ENCODE results near the gene OSBP2.

Gene OSBP2

GRCh38 chr22:30878516-30879414 is 184.1 kb downstream of the OSBP2 start:
- no peak overlapping the region for H2BK12ac ChIP-seq (ENCODE audit: low read length)
- no peaks in the 10 kb centered on the region for H3K79me1 ChIP-seq (ENCODE audit: low read length)
- no peak overlapping the region for H2BK120ac ChIP-seq (ENCODE audit: insufficient read depth, low read length, poor library complexity)
- no peak overlapping the region for H3K4me3 ChIP-seq (ENCODE audit: low read depth, low read length)
- no peaks in the 10 kb centered on the region for H3K4me1 ChIP-seq (ENCODE audit: control insufficient read depth in 1 of 2, insufficient read depth in 2 of 2, low read length in 2 of 2)
- H3K9ac ChIP-seq (ENCODE audit: low read length), result no peak overlapping the region
- H3K36me3 ChIP-seq (ENCODE audit: control insufficient read depth in 1 of 2, insufficient read depth in 2 of 2, low read length in 2 of 2), result no peaks in the 10 kb centered on the region
- H3K79me2 ChIP-seq (ENCODE audit: control insufficient read depth, insufficient read depth, low read length, poor library complexity), result no peaks in the 10 kb centered on the region
- no peak overlapping the region for H3K23ac ChIP-seq (ENCODE audit: low read length)
- no CpG with 5 or more reads among the region's 16 CpGs for WGBS (ENCODE audit: extremely low coverage, insufficient coverage, insufficient read length)
- H3K14ac ChIP-seq (ENCODE audit: low read length), result no peak overlapping the region
- H4K8ac ChIP-seq (ENCODE audit: low read depth, low read length), result no peak overlapping the region
- no peak overlapping the region for H3K18ac ChIP-seq (ENCODE audit: low read length)
- no peak overlapping the region for H3K4me2 ChIP-seq (ENCODE audit: low read length)
- no peak for DNase-seq
- no peak overlapping the region for H3K4ac ChIP-seq (ENCODE audit: low read depth, low read length)
- no peak overlapping the region for H4K12ac ChIP-seq (ENCODE audit: low read depth, low read length)
- no peak overlapping the region for H3K27ac ChIP-seq (ENCODE audit: low read depth, low read length)
- no peaks in the 10 kb centered on the region for H3K27me3 ChIP-seq (ENCODE audit: insufficient read depth, low read length)
- H2BK5ac ChIP-seq (ENCODE audit: low read depth, low read length, poor library complexity), result no peak overlapping the region
- H3K9me3 ChIP-seq (ENCODE audit: insufficient read depth, low read depth, low read length), result peaks cover 5% of the 10 kb centered on the region
- no peak overlapping the region for H2AFZ ChIP-seq (ENCODE audit: insufficient read depth, low read length, poor library complexity)
- no peak overlapping the region for H2AK5ac ChIP-seq (ENCODE audit: low read length)
- H4K91ac ChIP-seq (ENCODE audit: low read depth, low read length), result no peak overlapping the region

GRCh38 chr22:30879415-30879797 is 184.7 kb downstream of the OSBP2 start:
- Histone ChIP-seq H3K14ac (ENCODE audit: low read length) (no peak overlapping the region), H3K36me3 (ENCODE audit: control insufficient read depth in 1 of 2, insufficient read depth in 2 of 2, low read length in 2 of 2) (no peaks in the 10 kb centered on the region), H3K9ac (ENCODE audit: low read length) (no peak overlapping the region), H3K79me2 (ENCODE audit: control insufficient read depth, insufficient read depth, low read length, poor library complexity) (no peaks in the 10 kb centered on the region), H3K18ac (ENCODE audit: low read length) (no peak overlapping the region), H2BK120ac (ENCODE audit: insufficient read depth, low read length, poor library complexity) (no peak overlapping the region), H3K23ac (ENCODE audit: low read length) (no peak overlapping the region), H3K27me3 (ENCODE audit: insufficient read depth, low read length) (no peaks in the 10 kb centered on the region), H2BK5ac (ENCODE audit: low read depth, low read length, poor library complexity) (no peak overlapping the region), H3K4me3 (ENCODE audit: low read depth, low read length) (no peak overlapping the region), H4K91ac (ENCODE audit: low read depth, low read length) (no peak overlapping the region), H2BK12ac (ENCODE audit: low read length) (no peak overlapping the region), H3K4ac (ENCODE audit: low read depth, low read length) (no peak overlapping the region), H3K4me1 (ENCODE audit: control insufficient read depth in 1 of 2, insufficient read depth in 2 of 2, low read length in 2 of 2) (no peaks in the 10 kb centered on the region), H3K4me2 (ENCODE audit: low read length) (no peak overlapping the region), H3K27ac (ENCODE audit: low read depth, low read length) (no peak overlapping the region), H3K9me3 (ENCODE audit: insufficient read depth, low read depth, low read length) (peaks cover 6% of the 10 kb centered on the region), H4K8ac (ENCODE audit: low read depth, low read length) (no peak overlapping the region), H3K79me1 (ENCODE audit: low read length) (no peaks in the 10 kb centered on the region), H2AFZ (ENCODE audit: insufficient read depth, low read length, poor library complexity) (no peak overlapping the region), H4K12ac (ENCODE audit: low read depth, low read length) (no peak overlapping the region), H2AK5ac (ENCODE audit: low read length) (no peak overlapping the region)
- no peak for DNase-seq
- WGBS (ENCODE audit: extremely low coverage, insufficient coverage, insufficient read length), result no CpG with 5 or more reads among the region's 8 CpGs

GRCh38 chr22:30880181-30880601 is 185.5 kb downstream of the OSBP2 start:
- Histone ChIP-seq H2BK5ac (ENCODE audit: low read depth, low read length, poor library complexity) (no peak overlapping the region), H2BK12ac (ENCODE audit: low read length) (no peak overlapping the region), H3K14ac (ENCODE audit: low read length) (no peak overlapping the region), H3K79me2 (ENCODE audit: control insufficient read depth, insufficient read depth, low read length, poor library complexity) (no peaks in the 10 kb centered on the region), H4K12ac (ENCODE audit: low read depth, low read length) (no peak overlapping the region), H2AK5ac (ENCODE audit: low read length) (no peak overlapping the region), H3K18ac (ENCODE audit: low read length) (no peak overlapping the region), H4K8ac (ENCODE audit: low read depth, low read length) (no peak overlapping the region), H3K4ac (ENCODE audit: low read depth, low read length) (no peak overlapping the region), H3K27me3 (ENCODE audit: insufficient read depth, low read length) (no peaks in the 10 kb centered on the region), H3K79me1 (ENCODE audit: low read length) (no peaks in the 10 kb centered on the region), H3K36me3 (ENCODE audit: control insufficient read depth in 1 of 2, insufficient read depth in 2 of 2, low read length in 2 of 2) (no peaks in the 10 kb centered on the region), H3K9ac (ENCODE audit: low read length) (no peak overlapping the region), H2BK120ac (ENCODE audit: insufficient read depth, low read length, poor library complexity) (no peak overlapping the region), H3K27ac (ENCODE audit: low read depth, low read length) (no peak overlapping the region), H3K23ac (ENCODE audit: low read length) (no peak overlapping the region), H3K9me3 (ENCODE audit: insufficient read depth, low read depth, low read length) (peaks cover 6% of the 10 kb centered on the region), H3K4me2 (ENCODE audit: low read length) (no peak overlapping the region), H3K4me3 (ENCODE audit: low read depth, low read length) (no peak overlapping the region), H4K91ac (ENCODE audit: low read depth, low read length) (no peak overlapping the region), H3K4me1 (ENCODE audit: control insufficient read depth in 1 of 2, insufficient read depth in 2 of 2, low read length in 2 of 2) (no peaks in the 10 kb centered on the region), H2AFZ (ENCODE audit: insufficient read depth, low read length, poor library complexity) (no peak overlapping the region)
- WGBS (ENCODE audit: extremely low coverage, insufficient coverage, insufficient read length), result no CpG with 5 or more reads among the region's 8 CpGs
- no peak for DNase-seq

GRCh38 chr22:30880847-30881246 is 186.2 kb downstream of the OSBP2 start:
- Histone ChIP-seq H3K36me3 (ENCODE audit: control insufficient read depth in 1 of 2, insufficient read depth in 2 of 2, low read length in 2 of 2) (no peaks in the 10 kb centered on the region), H3K9ac (ENCODE audit: low read length) (no peak overlapping the region), H3K4me1 (ENCODE audit: control insufficient read depth in 1 of 2, insufficient read depth in 2 of 2, low read length in 2 of 2) (no peaks in the 10 kb centered on the region), H3K27me3 (ENCODE audit: insufficient read depth, low read length) (no peaks in the 10 kb centered on the region), H3K79me2 (ENCODE audit: control insufficient read depth, insufficient read depth, low read length, poor library complexity) (no peaks in the 10 kb centered on the region), H4K12ac (ENCODE audit: low read depth, low read length) (no peak overlapping the region), H2BK120ac (ENCODE audit: insufficient read depth, low read length, poor library complexity) (no peak overlapping the region), H3K4ac (ENCODE audit: low read depth, low read length) (no peak overlapping the region), H3K9me3 (ENCODE audit: insufficient read depth, low read depth, low read length) (peaks cover 6% of the 10 kb centered on the region), H2BK12ac (ENCODE audit: low read length) (no peak overlapping the region), H3K79me1 (ENCODE audit: low read length) (no peaks in the 10 kb centered on the region), H2AFZ (ENCODE audit: insufficient read depth, low read length, poor library complexity) (no peak overlapping the region), H2BK5ac (ENCODE audit: low read depth, low read length, poor library complexity) (no peak overlapping the region), H3K4me2 (ENCODE audit: low read length) (no peak overlapping the region), H3K14ac (ENCODE audit: low read length) (no peak overlapping the region), H4K91ac (ENCODE audit: low read depth, low read length) (no peak overlapping the region), H3K4me3 (ENCODE audit: low read depth, low read length) (no peak overlapping the region), H3K18ac (ENCODE audit: low read length) (no peak overlapping the region), H2AK5ac (ENCODE audit: low read length) (no peak overlapping the region), H3K23ac (ENCODE audit: low read length) (no peak overlapping the region), H4K8ac (ENCODE audit: low read depth, low read length) (no peak overlapping the region), H3K27ac (ENCODE audit: low read depth, low read length) (no peak overlapping the region)
- no peak for DNase-seq
- WGBS (ENCODE audit: extremely low coverage, insufficient coverage, insufficient read length), result no CpG with 5 or more reads among the region's 5 CpGs
